HT-29 (cell line): ENCODE data around the gene TACC3. TPM values are rescaled to one million over a fixed set of nuclear protein-coding genes. Genes with fewer than 3 reads are reported as not detected.

ENCODE experiments used
- DNase-seq: peaks from one replicate; pipeline ENCODE4 v3.0.0-alpha.2; 2015; ENCODE audit warnings: low spot score
- total RNA-seq: library from RNA; depleted of rRNA; stranded (reverse); fragments of >200 nt; shearing (Covaris generic); gene quantifications from 2 replicates; pipeline ENCODE4 v1.2.3, GENCODE V29; 2014

Gene TACC3
- total RNA-seq, 1 experiment from 2014 or later: 71.2 TPM

DNA sequence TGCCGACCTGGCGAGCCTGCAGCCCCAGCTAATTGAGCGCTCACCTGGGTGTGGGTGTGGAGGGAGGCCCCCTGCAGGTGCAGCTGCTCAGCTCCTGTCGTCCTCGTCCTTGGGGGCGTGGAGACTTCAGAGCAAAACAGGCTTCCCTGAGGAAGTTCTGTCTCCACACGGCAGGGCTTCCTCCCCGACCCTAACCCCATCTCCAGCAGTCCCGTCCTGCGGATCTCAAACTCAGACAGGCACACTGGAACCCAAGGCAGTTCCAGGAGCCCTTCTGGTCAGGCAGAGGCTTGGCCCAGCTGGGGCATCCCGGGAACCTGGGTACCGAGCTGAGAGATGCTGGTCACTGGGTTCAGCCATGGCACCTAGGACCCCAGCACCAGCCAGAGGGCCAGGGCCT lies 24.4 kb downstream of the TACC3 start:
- DNase-seq: no peak

DNA sequence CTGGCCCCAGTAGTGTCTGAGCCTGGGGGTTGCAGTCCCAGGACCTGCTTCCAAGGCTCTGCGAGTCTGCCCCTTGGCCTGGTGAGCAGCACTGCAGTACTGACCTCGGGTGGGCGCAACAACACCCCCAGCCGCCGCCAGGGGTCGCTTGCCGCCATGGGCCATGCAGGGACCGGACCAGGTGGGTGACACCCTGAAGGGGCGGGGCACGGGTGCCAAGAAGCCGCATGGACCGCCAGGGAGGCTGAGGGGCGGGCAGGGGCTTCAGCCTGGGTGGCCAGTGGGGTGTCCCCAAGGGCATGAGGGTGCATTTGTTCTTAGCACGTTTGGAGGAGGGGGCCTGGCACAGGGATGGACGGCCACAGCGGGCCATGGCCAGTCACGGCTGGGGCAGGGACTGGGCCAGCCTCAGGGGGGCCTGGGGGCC lies 25.0 kb downstream of the TACC3 start:
- peak; percentile 79 for DNase-seq

DNA sequence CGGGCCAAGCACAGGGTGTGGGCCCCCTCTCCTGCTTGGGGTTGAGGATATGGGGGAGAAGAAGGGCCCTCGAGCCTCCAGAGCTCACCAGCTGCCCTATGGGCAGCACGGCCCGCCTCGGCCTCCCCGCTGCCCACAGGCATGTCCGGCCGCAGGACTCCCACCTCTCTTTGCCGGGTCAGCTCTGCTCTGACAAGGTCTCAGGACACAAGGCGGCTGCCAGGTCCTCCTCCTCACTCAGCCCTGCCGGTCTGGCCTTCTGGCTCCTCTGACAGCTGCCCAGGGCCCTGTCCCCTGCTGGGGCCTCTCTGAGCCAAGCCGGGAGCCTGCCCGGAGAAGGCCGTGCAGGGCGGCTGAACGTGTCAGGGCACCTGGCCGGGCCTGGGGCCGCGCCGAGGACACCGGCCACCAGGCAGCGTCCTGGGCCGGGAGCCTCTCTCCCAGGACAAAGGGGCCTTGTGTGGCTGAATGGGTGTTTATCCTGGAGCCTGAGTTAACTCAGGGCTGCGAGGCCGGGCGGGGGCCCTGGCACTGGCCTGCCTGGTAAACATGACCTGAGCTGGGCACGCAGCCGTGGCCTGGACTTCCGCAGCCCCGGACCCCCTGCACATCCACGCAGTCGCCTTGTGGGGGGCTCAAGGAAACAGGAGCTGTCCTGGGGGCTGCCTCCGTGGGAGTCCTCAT lies 25.7 kb downstream of the TACC3 start:
- DNase-seq: peak; percentile 53

DNA sequence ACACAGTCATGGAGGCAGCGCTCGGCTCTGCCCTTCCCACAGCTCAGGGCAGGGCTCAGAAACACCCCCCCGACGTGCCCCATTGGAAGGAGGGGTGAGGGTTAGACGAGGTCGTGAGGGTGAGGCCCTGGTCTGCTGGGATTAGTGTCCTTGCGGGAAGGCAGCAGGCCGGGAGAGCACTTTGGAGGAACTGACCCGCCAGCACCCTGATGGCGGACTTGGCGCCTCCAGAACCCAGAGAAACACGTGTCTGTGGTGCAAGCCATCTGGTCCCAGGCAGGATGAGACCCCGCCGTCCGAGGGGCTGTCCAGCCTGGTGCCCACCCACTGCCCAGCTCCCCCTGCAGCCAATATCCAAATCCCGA lies 26.3 kb downstream of the TACC3 start:
- DNase-seq: no peak

DNA sequence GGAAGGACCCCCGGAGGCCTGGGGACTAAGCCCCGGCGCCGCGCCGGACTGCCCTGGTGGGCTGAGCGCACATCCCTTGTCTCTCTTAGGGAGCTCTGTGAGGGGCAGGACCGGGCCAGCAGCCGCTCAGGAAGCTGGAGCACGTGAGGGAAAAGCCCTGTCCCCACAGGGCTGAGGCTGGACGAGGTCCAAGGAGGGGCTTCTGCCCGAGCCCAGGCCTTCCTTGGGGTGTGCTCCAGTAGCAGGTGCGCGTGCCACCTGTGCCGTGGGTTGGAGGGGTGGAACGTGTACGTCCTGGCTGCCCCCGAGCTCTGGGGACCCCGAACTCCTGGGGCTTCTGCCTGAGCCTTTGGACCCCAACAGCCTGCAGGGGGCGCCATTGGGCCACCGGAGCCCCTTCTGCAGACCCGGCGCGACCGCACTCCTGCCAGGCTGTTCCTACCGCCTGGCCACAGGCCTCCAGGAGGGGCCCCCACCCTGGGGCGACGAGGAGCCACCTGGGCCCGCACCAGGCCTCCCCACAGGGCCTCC lies 27.2 kb downstream of the TACC3 start:
- DNase-seq: peak; percentile 85

DNA sequence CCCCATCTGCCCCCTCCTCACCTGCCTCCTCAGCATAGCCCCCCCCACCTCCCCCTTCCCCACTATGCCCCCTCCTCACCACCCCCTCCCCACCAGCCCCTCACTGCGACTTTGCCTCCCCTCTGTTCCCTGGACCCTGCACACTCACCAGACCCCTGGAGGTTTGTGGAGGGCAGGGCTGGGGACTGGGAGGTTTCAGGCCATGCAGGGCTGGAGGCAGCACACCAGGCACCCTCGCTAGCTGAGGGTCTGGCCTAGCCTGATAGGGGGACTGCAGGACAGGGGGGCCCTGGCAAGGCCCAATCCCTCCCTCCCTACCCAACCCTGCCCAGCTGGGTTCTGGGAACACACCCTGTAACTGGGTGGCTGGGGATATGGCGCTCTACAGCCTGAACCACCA lies 28.0 kb downstream of the TACC3 start:
- DNase-seq: no peak

DNA sequence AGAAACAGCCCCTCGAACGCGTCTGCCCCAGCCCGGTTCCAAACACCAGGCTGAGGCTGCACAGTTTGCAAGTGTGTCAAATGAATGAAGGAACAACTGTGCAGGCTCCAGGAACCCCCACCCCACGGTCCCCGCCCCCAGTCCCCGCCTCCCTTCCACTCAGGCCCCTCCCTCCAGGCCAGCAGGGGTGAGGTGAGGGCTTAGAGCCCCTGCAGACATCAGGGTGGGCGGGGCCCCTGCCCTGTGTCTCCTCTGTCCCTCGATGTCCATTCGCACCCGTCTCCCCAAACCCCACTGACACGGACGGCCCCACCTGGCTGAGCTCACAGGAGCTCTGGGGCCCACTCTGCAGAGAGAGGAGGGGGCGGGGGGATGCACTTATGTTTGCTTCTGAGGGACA lies 28.5 kb downstream of the TACC3 start:
- DNase-seq: no peak

DNA sequence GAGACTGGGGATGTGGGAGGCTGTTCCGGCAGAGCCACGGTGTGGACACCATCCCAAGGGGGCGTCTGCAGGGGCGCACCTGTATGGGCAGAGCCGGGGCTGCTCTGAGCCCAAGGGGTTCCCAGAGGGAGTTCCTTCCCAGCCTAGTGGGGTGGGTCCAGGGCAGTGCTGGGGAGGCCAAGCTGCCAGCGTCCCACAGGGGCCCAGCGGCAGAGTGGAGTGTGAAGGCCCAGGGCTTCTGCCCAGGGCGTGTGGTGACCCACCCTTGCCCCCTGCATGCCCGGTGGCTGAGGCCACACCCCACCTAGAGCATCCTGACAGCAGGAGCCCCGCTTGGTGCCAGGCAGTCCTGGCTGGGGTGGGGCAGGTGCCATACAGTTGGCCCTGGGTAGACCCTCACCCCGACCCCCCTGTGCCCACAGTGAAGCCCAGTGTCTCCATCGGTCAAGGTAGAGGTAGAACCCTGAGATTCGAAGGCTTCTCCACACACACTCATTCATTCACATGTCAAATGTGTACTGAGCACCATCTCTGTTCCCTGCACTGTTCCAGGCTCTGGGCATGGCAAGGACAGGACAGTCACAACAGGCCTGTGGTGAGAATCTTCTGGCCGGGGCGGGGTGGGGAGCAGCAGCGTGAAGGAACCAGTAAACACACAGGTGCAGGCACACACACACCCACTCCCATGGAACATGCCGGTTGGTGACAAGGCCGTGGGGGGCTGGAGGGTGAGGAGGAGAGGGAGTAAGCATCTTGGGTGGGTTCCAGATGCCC lies 29.2 kb downstream of the TACC3 start:
- no peak for DNase-seq

DNA sequence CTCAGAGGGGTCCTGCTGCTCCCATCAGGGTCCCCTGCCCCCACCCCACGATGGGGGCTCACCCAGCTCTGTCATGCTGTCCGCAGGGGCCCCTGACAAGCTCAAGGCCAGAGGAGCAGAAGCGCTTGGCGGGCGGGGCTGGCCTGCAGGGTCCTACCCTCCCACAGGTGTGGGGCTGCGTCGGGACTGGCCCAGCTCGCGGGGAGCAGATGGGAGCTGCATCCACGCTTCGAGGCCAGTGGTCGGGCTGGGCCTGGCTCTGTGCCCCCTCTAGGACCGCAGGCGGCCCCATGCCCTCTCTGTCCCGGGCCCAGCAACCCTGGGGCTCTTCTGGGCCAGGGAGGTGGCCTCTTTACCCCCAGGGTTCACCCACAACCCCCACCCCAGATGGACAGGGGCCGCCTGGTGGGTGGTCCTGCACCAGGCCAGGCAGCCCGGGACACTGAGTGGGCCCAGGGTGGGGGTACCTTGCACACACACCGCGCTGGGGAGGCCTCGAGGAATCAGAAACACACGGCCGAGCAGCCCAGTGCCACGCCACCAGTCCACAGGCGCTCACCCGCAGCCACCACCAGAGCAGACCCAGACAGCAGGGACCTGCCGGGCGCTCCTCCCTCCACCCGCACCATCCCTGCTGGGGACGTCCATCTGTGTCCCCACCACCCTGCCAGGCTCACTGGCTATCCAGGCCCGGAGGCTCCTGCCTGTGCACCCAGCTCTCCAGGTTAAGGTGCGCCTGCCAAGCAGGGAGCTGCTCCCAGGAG lies 30.0 kb downstream of the TACC3 start:
- DNase-seq: no peak

DNA sequence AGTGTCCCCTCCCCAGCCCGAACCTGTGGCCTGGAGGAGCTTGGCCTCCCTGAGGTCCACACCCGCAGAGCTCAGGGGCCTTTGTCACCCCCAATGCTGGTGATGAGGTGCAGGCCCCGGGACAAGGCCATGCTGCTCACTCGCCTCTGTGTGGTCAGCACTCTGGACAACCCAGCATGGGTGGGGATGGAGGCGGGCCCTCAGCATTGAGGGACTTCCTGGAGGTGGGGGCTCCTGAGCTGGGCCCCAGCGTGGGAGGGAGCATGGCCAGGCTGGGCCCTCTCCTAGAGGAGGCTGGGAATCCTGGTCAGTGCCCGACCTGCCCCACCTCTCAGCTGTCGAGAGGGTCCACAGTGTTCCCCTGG lies 30.6 kb downstream of the TACC3 start:
- no peak for DNase-seq

DNA sequence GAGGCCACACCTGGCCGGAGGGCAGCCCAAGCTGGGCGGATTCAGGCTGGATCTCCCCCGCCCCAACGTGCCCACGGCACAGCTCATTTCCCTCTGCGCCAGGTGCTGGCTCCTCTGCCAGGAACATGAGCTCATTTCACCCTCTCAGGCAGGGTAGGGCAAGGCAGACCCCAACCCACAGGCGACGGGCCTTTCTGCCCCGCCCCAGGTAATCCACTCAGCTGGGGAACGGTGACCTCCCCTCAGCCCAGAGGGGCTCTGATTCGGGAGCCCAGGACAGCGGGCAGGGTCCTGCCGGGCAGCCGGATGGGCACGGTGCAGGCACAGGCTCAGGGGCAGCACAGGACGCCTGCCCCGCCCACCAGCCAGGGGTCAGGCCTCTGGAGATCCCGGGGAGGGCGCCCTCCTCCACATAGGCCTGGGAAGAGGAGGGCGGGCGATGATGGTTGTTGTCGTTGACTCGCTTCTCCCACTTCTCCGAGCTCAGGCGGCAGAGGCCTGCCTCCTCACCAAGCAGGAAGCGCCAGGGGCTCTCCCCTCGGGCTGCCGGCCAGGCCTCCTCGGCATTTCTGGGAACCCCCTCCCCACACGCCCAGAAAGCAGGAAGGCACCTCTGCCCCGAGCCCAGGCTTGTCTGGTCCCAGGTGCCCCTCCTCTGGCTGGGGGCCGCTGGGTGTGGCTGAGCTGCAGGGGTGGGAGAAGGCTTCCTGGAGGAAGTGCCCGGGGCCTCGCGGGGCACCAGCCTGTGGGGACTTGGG lies 31.1 kb downstream of the TACC3 start:
- DNase-seq: peak; percentile 57

DNA sequence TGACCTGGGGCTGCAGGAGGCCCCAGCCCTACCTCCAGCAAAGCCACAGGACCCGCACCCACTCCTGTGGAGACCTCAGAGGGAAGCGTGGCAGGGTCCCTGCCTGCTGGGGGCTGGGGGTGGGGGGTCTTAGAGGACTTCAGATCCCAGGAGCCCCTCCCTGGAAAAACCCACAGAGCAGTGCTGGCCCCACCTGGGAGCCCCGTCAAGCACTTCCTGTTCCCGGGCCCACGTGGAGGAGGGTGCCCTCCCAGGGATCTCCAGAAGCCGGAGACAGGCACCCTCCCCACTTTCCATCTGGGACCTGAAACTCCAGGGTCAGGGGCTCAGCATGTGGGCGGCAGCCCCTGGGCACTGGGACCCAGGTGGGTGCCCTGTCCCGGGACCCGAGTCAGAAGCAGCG lies 32.0 kb downstream of the TACC3 start:
- no peak for DNase-seq

DNA sequence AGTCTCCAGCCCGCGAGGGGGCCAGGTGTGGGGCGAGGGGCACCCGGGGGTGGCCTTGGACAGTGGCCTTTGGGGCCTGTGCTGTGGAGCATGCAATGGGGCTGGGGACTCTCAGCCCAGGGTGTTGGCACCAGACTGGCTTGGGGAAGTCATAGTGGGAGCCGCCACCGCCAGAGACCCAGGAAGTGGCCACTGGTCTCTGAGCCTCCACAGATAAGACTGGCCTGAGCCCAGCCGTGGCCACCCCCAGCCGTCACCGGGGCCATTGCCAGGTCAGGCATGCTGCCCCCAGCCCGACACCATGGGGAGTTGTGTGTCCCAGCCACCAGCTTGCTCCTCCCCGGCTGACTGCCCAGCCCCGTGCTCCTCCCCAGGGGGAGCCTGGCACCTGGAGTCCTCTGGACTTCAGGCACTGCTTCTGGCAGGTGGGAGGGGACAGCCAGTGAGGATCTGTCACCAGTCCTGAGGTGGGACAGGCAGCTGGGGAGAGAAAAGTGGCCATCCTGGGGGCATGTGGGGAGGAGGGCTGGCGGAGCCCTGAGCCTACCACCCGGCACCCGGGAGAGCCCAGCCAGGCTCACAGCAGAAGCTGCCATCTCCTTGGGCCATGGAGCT lies 32.5 kb downstream of the TACC3 start:
- DNase-seq: no peak

DNA sequence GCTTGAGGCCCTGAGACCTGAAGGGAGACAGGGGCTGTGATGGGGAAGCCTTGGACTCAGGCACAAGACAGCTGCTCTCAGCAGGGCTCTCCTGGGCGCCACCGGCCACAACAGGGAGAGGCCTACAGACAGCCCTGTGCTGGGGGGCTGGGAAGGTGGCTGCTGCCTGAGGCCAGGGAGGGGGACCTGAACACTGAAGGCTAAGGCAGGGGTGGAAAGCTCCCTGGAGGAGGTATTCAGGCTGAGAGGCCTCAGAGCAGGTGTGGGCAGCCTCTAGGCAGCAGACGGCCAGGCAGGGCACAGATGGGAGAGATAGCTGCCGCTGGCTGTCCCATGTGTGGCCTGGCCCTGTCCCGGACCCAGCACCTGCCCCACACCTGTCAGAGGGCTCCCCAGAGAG lies 33.0 kb downstream of the TACC3 start:
- no peak for DNase-seq

DNA sequence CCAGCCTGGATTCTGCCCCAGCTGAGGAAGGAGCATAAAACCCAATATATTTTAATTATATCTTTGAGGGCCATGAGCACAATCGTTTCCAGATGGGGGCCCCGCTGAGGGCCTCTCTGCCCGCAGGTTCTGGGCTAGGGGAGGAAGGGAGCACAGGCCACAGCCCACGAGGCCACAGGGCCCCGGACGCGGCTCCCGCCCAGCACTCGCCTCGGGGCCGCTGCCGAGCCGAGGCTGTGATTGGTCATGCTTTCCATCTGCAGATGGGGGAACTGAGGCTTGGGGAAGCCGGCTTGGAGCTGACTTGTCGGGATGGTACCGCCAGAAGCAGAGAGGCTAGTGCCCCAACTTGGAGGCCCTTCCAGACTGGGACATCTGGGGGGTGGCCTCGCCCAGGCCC lies 34.0 kb downstream of the TACC3 start:
- no peak for DNase-seq

DNA sequence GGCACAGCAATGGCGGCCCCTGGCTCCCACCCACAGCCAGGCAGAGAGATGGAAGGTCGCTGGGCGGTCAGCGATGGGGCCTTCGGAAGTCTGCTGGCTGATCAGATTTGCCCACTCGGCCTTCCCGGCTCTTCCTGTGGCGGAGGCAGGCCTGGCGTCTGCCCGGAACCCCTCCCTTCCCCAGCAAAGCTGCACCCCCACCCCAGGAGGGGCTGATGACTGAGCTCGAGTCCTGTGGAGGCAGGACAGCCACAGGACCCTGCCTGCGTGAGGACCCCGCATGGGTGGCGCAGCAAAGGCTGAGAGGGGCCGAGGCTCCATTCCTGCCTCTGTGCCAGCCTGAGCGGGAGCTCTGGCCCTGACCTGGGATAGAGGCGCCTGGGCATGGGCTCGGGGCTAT lies 34.8 kb downstream of the TACC3 start:
- DNase-seq: no peak

DNA sequence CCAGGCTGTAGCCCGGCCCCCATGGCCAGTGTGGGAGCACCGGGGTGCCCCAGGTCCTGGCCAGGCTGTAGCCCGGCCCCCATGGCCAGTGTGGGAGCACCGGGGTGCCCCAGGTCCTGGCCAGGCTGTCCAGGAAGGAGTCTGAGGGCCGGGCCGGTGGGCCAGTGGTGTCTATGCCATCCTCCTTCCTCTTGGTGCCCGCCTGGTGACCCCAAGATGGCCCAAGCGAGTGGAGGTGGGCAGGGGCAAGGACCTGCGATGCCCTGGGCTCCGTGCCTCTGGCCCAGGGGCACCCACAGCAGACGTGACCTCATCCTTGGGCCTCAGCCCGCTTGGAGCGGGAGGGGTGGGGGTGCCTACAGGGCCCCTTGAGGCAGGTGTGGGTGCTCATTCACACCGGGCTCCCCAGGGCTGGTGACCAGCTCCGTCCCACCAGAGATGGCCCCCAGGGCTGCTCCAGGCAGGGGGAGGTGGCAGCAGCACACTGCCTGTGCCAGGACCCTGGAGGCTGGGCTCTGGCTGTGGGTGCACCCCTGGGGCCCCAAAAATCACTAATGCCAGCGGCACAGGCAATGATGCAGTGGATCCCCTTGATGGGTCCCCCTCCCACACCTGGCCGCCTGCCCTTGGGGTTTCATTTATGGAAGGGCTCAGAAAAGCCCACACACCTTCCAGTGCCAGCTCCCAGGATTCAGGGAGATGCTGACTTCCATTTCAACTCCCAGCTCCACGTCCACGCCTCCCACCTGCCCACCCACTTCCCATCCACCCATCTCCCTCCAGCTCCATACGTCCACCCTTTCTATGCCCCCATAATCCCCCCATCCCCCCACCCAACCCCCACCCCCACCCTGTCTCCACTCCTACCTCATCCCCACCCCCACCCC lies 35.8 kb downstream of the TACC3 start:
- DNase-seq: no peak

DNA sequence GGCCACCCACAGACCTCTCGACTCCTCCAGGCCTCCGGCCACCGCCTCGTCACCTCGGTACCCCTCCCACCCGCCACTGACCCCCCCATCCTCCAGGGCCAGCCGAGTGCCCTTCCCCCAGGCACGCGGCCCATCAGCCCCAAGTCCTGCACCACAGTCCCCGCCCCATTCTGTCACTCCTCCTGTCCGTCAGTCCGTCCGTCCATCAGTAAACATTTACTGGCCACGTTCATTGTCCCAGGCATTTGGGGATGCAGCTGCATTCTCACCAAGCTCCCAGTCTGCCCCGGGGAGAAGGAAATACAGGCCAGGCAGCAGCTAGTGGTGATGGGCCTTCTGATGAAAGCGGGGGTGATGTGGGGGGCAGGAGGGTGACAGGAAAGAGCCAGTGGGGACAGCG lies 36.5 kb downstream of the TACC3 start:
- no peak for DNase-seq

DNA sequence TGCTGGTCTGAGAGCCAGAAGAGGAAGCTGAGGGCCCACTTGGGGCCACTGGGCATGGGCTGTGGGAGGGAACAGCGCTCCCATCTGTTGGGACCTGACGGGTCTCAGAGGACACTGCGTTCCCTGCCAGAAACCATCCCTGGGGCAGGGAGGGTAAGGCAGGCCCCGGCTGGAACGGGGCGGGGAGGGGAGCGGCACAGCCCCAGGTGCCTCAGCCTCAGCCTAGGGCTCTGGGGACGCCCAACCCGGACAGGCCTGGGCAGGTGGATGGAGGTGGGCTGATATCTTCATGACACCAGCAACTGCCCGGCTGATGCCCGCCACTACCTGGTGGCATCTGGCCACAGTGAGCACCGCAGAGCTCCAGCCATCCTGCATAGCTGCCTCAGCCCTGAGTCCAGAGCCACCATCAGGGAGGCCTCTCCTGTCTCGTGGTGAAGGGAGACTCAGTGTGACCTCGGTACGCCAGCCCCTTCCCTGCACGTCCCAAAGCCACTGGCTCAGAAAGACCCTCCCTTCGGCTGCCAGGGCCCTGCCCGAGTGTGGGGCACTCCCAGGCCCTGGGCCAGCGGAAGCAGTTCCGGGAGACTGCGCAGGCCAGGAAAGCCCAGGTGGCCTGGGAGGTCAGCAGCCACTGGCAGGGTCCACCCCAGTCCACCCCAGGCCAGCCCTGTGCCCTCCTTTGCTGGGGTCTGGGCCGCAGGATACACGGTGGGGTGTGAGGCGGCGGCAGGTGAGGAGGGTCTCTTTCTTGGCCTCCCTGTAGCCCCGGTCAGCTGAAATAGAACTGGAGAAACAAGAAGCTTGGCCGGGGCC lies 37.2 kb downstream of the TACC3 start:
- DNase-seq: no peak
